Adrenal gland (tissue), 12 donors: ENCODE results near the gene CFAP299. TPM values are rescaled to one million over a fixed set of nuclear protein-coding genes. Genes with fewer than 3 reads are reported as not detected.

Experiments used
- DNase-seq, 7 donors: peaks; one replicate each; pipeline ENCODE4 v3.0.0-alpha.2; 2019 to 2020
- H3K27ac ChIP-seq, 5 donors: fragments of 200-600 bp; sonication (generic) in 4 of 5; 1 replicate in 3 of 5; 2 replicates in 2 of 5; pipeline versions ENCODE4 v1.5.1 to v1.8.0; 2016 to 2020; ENCODE audit warnings: mild to moderate bottlenecking in 1 of 5
- H3K27me3 ChIP-seq: fragments of 200-600 bp; 2 replicates; pipeline ENCODE4 v1.8.0; 2021
- H3K36me3 ChIP-seq, 2 donors: fragments of 200-600 bp; replicated peaks in 1 of 2; 1 replicate in 1 of 2; 2 replicates in 1 of 2; pipeline versions ENCODE4 v1.5.1 to v1.8.0; 2018 to 2022
- H3K4me1 ChIP-seq, 2 donors: fragments of 200-600 bp; replicated peaks in 1 of 2; 1 replicate in 1 of 2; 2 replicates in 1 of 2; pipeline versions ENCODE4 v1.5.1 to v1.8.0; 2018 to 2021
- H3K4me3 ChIP-seq, 4 donors: fragments of 200-600 bp; sonication (generic) in 3 of 4; one replicate each; pipeline ENCODE4 v1.5.1; 2016 to 2018
- H3K9me3 ChIP-seq, 3 donors: fragments of 200-600 bp; sonication (generic) in 1 of 3; replicated peaks in 1 of 3; 1 replicate in 2 of 3; 2 replicates in 1 of 3; pipeline versions ENCODE4 v1.5.1 to v1.8.0; 2016 to 2021
- POLR2A ChIP-seq, 2 donors: fragments of 450-650 bp; IDR thresholded peaks; one replicate each; pipeline ENCODE4 v1.6.1; 2017; ENCODE audit warnings: antibody characterized with exemption in 2 of 2, mild to moderate bottlenecking in 2 of 2, moderate library complexity in 1 of 2
- WGBS, 4 donors: extraction: QIAGEN DNeasy Blood & Tissue Kit in 2 of 4; methylation state at CpG; one replicate each; pipeline versions ENCODE4 v1.1.5 to v1.1.7; 2013 to 2017; 5-methylcytosine and 5-hydroxymethylcytosine counted together
- intact Hi-C, 2 donors: fragments of 100-400 bp; cut with DNase I; formaldehyde crosslinking; loops; one replicate each; pipeline versions ENCODE4 v1.14.1 to v1.15.0; 2022 to 2023
- polyA plus RNA-seq, 3 donors: library from polyadenylated mRNA; stranded (reverse); fragments of 200-250 nt in 2 of 3; fragments of 350-450 nt in 1 of 3; fragmentation: Illumina TruSeq in 1 of 3; extraction: RNeasy Lipid Tissue Mini Kit (QIAGEN cat#74804) in 1 of 3; gene quantifications; one replicate each; pipeline ENCODE4 v1.2.3, GENCODE V29; 2013 to 2014
- total RNA-seq, 9 donors: library from RNA; depleted of rRNA in 4 of 9; stranded (reverse); fragments of >200 nt in 4 of 9; fragments of 120-200 nt in 1 of 9; fragmentation: NEBNext Ultra II Directional in 1 of 9; extraction: Animal tissue kit (Norgen Biotek cat#: 25700) in 1 of 9; gene quantifications; one replicate each; pipeline versions ENCODE4 v1.1.0 to v1.2.4, GENCODE V29; 2013 to 2023
- TF ChIP-seq, protein P1 (sequence below), 6 experiments: fragments of 450-650 bp in 4 of 6; fragments of 200-600 bp in 2 of 6; sonication (generic) in 1 of 6; IDR thresholded peaks; 1 replicate in 5 of 6; 2 replicates in 1 of 6; pipeline versions ENCODE4 v1.5.1 to v1.8.0; 2016 to 2021; ENCODE audit warnings: antibody characterized with exemption in 6 of 6, mild to moderate bottlenecking in 2 of 6, moderate library complexity in 1 of 6
- donor health status: healthy with polysubstance abuse.
- donor health status: Bipolar disorder and iron deficiency.
- donor health status: DM: yes; HTN: yes; CAD: no.
- donor health status: DM: no; HTN: no; CAD: no.
- donor health status: DM: no; HTN: no; CAD: no.
- donor health status: DM: yes; HTN: yes; CAD: no.

CFAP299 gene
- total and polyA plus RNA-seq, 12 donors = not detected

DNA sequence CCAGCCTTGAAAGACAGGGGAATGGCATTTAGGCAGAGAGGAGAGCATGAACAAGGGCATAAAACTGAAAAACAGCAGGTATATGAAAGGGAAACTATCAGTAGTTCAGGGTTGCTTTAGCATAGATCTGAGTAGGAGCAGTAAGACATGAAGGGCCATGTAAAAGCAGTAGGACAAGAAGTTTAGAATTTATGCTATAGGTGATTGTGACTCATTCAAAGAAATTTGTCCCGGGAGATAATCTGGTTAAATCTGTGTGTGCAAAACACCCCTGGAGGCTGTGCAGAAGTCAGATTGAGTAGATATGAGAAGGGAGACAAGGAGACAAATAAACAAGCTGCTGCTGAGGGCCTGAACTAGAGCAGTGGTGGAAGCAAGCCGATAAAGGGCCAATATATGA lies 585.9 kb downstream of the CFAP299 start:
- Histone ChIP-seq H3K4me3 (no peak overlapping the region), H3K4me1 (no peaks in the 10 kb centered on the region), H3K9me3 (no peaks in the 10 kb centered on the region), H3K27me3 (peaks cover 4% of the 10 kb centered on the region), H3K27ac (no peak overlapping the region), H3K36me3 (no peaks in the 10 kb centered on the region)
- WGBS, 4 donors = 69 to 91% (median 73%) methylated on average over 2 of the region's 2 CpGs
- DNase-seq = no peak
- TF ChIP-seq POLR2A (IDR thresholded peaks at IDR 0.05) = no peak
- TF ChIP-seq, protein P1, sequence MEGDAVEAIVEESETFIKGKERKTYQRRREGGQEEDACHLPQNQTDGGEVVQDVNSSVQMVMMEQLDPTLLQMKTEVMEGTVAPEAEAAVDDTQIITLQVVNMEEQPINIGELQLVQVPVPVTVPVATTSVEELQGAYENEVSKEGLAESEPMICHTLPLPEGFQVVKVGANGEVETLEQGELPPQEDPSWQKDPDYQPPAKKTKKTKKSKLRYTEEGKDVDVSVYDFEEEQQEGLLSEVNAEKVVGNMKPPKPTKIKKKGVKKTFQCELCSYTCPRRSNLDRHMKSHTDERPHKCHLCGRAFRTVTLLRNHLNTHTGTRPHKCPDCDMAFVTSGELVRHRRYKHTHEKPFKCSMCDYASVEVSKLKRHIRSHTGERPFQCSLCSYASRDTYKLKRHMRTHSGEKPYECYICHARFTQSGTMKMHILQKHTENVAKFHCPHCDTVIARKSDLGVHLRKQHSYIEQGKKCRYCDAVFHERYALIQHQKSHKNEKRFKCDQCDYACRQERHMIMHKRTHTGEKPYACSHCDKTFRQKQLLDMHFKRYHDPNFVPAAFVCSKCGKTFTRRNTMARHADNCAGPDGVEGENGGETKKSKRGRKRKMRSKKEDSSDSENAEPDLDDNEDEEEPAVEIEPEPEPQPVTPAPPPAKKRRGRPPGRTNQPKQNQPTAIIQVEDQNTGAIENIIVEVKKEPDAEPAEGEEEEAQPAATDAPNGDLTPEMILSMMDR (IDR thresholded peaks at IDR 0.05) = no peak
- intact Hi-C loops = no loop called here

DNA sequence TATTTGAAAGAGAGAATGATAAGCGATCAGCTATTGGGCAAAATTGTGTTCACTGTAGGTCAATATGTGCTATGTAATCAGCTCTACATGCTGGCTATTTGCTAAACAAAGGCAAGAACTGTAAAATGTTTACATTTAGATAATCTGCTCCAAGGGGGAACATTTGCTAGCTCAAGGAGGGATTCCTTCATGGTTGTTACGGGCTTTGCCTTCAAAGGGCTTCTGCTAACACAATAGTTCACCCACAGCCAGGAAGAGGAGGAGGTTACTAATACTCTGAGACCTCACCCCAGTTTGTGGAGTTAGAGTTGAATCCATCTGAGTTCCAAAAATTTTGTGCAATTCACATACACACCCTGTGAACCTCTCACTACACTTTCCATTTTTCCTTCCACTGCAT lies 587.4 kb downstream of the CFAP299 start:
- no peaks in the 10 kb centered on the region for H3K36me3 ChIP-seq
- H3K27me3 ChIP-seq = no peaks in the 10 kb centered on the region
- intact Hi-C loops = no loop called here
- no peaks in the 10 kb centered on the region for H3K4me1 ChIP-seq
- H3K27ac ChIP-seq = no peak overlapping the region
- 82 to 97% (median 85%) methylated on average over 2 of the region's 2 CpGs for WGBS, 4 donors
- TF ChIP-seq, protein P1 (IDR thresholded peaks at IDR 0.05) = no peak
- TF ChIP-seq POLR2A (IDR thresholded peaks at IDR 0.05) = no peak
- H3K9me3 ChIP-seq = no peaks in the 10 kb centered on the region
- no peak overlapping the region for H3K4me3 ChIP-seq
- DNase-seq = no peak

DNA sequence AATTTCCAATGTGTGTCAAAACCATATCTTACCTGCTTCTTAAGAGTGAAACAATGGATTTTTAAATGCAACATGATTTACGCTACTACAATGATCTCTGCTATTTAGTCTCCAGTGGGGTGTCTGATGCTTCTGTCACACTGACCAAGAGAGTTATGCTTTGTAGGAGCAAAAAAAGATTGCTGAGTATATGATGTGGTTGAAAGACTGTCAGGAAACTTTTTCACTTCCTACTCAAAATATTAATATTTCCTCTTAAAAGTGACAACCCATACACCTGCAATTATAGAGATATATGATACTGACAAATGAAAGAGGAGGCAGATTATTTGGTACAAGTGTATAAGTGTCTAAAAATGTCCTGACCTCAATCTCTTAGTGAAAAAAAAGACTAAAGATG lies 589.8 kb downstream of the CFAP299 start:
- 78 to 93% (median 85%) methylated on average over 1 of the region's 1 CpG for WGBS, 4 donors
- H3K36me3 ChIP-seq = no peaks in the 10 kb centered on the region
- H3K4me1 ChIP-seq = no peaks in the 10 kb centered on the region
- no peaks in the 10 kb centered on the region for H3K9me3 ChIP-seq
- no peaks in the 10 kb centered on the region for H3K27me3 ChIP-seq
- no peak overlapping the region for H3K4me3 ChIP-seq
- TF ChIP-seq, protein P1 (IDR thresholded peaks at IDR 0.05) = no peak
- no peak for TF ChIP-seq POLR2A (IDR thresholded peaks at IDR 0.05)
- DNase-seq = no peak
- intact Hi-C loops = no loop called here
- no peak overlapping the region for H3K27ac ChIP-seq

GRCh38 chr4:80926446-80926845 lies 590.9 kb downstream of the CFAP299 start:
- Histone ChIP-seq H3K36me3 (no peaks in the 10 kb centered on the region), H3K27me3 (no peaks in the 10 kb centered on the region), H3K9me3 (no peaks in the 10 kb centered on the region), H3K27ac (no peak overlapping the region), H3K4me1 (no peaks in the 10 kb centered on the region), H3K4me3 (no peak overlapping the region)
- DNase-seq = no peak
- no peak for TF ChIP-seq POLR2A (IDR thresholded peaks at IDR 0.05)
- TF ChIP-seq, protein P1 (IDR thresholded peaks at IDR 0.05) = no peak
- intact Hi-C loops = no loop called here
- 59 to 80% (median 64%) methylated on average over 1 of the region's 1 CpG for WGBS, 4 donors
